K562 (cell line): Measurements from ENCODE around the gene ZNF333. TPM values are rescaled to one million over a fixed set of nuclear protein-coding genes. Genes with fewer than 3 reads are reported as not detected.

ENCODE experiments used
- ATAC-seq: fragments of 200-7000 bp; cut with Tn5 transposase; 3 replicates; pipeline ENCODE4 v1.9.1; 2020; ENCODE audit warnings: moderate library complexity
- BruUV-seq: library from RNA; stranded (reverse); fragments of 400-500 nt; replicated peaks from 2 replicates; lab custom pipeline; 2021; lab: Mats Ljungman, UMichigan
- CTCF ChIA-PET: fragments of 300-600 bp; formaldehyde crosslinking; extraction: SDS; loops from one replicate; lab custom pipeline; 2021; ENCODE audit warnings: low intra/inter-chr PET ratio; lab: Yijun Ruan, JAX
- POLR2A ChIA-PET: fragments of 300-600, 350-650 bp; sonication (Branson Sonifier 250); formaldehyde crosslinking; extraction: SDS; loops from one replicate; lab custom pipeline; 2021; ENCODE audit warnings: antibody characterized with exemption, inconsistent platforms; lab: Yijun Ruan, JAX
- DNase-seq, 4 experiments: peaks; one replicate each; pipeline versions ENCODE4 v3.0.0 to v3.0.0-alpha.2; 2011 to 2018; ENCODE audit warnings: low spot score in 3 of 4, mixed read lengths in 3 of 4; ENCODE audit errors: extremely low read depth in 1 of 4
- FAIRE-seq: peaks from 2 replicates; lab custom pipeline; 2011; peaks lifted over from hg19 to GRCh38; lab: Jason Lieb, UNC
- H2AFZ ChIP-seq: 2 replicates; pipeline ENCODE4 v1.6.0; 2011; ENCODE audit warnings: low read depth, low read length, control low read depth, inconsistent platforms
- H3K27ac ChIP-seq: fragments of 200-600 bp; 3 replicates; pipeline ENCODE4 v1.8.0; 2011; ENCODE audit warnings: low read depth, mild to moderate bottlenecking, control low read depth, inconsistent platforms, low read length, moderate library complexity, mixed read lengths; ENCODE audit errors: extremely low read depth
- H3K27me3 ChIP-seq, 2 experiments: fragments of 300-600 bp in 1 of 2; 2 replicates in 1 of 2; 3 replicates in 1 of 2; pipeline versions ENCODE4 v1.6.0 to v1.8.0; 2011; ENCODE audit warnings: inconsistent platforms in 2 of 2, low read length in 2 of 2, mild to moderate bottlenecking in 1 of 2, mixed read lengths in 1 of 2, moderate library complexity in 1 of 2; ENCODE audit not compliant: control insufficient read depth in 2 of 2, insufficient read depth in 2 of 2
- H3K36me3 ChIP-seq: fragments of 300-600 bp; 3 replicates; pipeline ENCODE4 v1.8.0; 2011; ENCODE audit warnings: mild to moderate bottlenecking, low read length, inconsistent platforms; ENCODE audit not compliant: control insufficient read depth, insufficient read depth
- H3K4me1 ChIP-seq, 2 experiments: fragments of 200-600 bp in 1 of 2; replicated peaks in 1 of 2; 2 replicates in 1 of 2; 3 replicates in 1 of 2; pipeline versions ENCODE4 v1.5.1 to v1.8.0; 2011; ENCODE audit warnings: inconsistent platforms in 2 of 2, low read length in 2 of 2, mild to moderate bottlenecking in 1 of 2, mixed read lengths in 1 of 2, moderate library complexity in 1 of 2; ENCODE audit not compliant: control insufficient read depth in 2 of 2, insufficient read depth in 2 of 2
- H3K4me2 ChIP-seq: 2 replicates; pipeline ENCODE4 v1.6.1; 2011; ENCODE audit warnings: low read length, control low read depth, inconsistent platforms, mixed read lengths; ENCODE audit not compliant: insufficient read depth
- H3K4me3 ChIP-seq: fragments of 200-600 bp; sonication (generic), shearing (Covaris generic); 2 replicates; pipeline ENCODE4 v1.5.1; 2016; ENCODE audit warnings: control low read depth, inconsistent platforms
- H3K79me2 ChIP-seq: fragments of 200-600 bp; 3 replicates; pipeline ENCODE4 v1.8.0; 2011; ENCODE audit warnings: low read length, inconsistent platforms; ENCODE audit not compliant: control insufficient read depth, insufficient read depth
- H3K9ac ChIP-seq, 2 experiments: 2 replicates each; pipeline versions ENCODE4 v1.6.0 to v1.6.1; 2011; ENCODE audit warnings: low read depth in 2 of 2, low read length in 2 of 2, control low read depth in 1 of 2, inconsistent platforms in 1 of 2, mild to moderate bottlenecking in 1 of 2, mixed read lengths in 1 of 2; ENCODE audit not compliant: insufficient read depth in 1 of 2
- H3K9me1 ChIP-seq: one replicate; pipeline ENCODE4 v1.6.0; 2011; ENCODE audit warnings: inconsistent platforms, mild to moderate bottlenecking, low read length, moderate library complexity; ENCODE audit not compliant: control insufficient read depth, insufficient read depth
- H3K9me3 ChIP-seq: replicated peaks from 2 replicates; pipeline ENCODE4 v1.5.1; 2011; ENCODE audit warnings: low read depth, low read length, inconsistent platforms; ENCODE audit not compliant: control insufficient read depth, insufficient read depth
- H4K20me1 ChIP-seq: replicated peaks from 2 replicates; pipeline ENCODE4 v1.6.1; 2011; ENCODE audit warnings: low read length, inconsistent platforms, mixed read lengths; ENCODE audit not compliant: control insufficient read depth, insufficient read depth
- CBX3 ChIP-seq, 2 experiments: IDR thresholded peaks; 1 replicate in 1 of 2; 2 replicates in 1 of 2; pipeline ENCODE4 v1.6.1; 2012; ENCODE audit warnings: inconsistent platforms in 2 of 2, low read length in 2 of 2, borderline replicate concordance in 1 of 2, control low read depth in 1 of 2
- ETS1 ChIP-seq: conservative IDR thresholded peaks from 2 replicates; pipeline ENCODE4 v1.6.1; 2011; ENCODE audit warnings: low read depth, mild to moderate bottlenecking, low read length; ENCODE audit not compliant: control insufficient read depth
- GTF2E2 ChIP-seq: fragments of 200-800 bp; sonication (Bioruptor generic); IDR thresholded peaks from 2 replicates; pipeline ENCODE4 v1.6.1; 2016; ENCODE audit warnings: missing genetic modification characterization, missing compliant biosample characterization
- MCM2 ChIP-seq: fragments of 450-650 bp; IDR thresholded peaks from 2 replicates; pipeline ENCODE4 v1.6.1; 2017; ENCODE audit warnings: low read depth, mild to moderate bottlenecking
- MECOM ChIP-seq: fragments of 250-450 bp; sonication (Bioruptor Pico); IDR thresholded peaks from 2 replicates; pipeline ENCODE4 v1.8.0; 2022; ENCODE audit warnings: inconsistent platforms
- MEF2A ChIP-seq: IDR thresholded peaks from 2 replicates; pipeline ENCODE4 v1.6.1; 2011; ENCODE audit warnings: low read depth, mild to moderate bottlenecking, low read length, moderate library complexity; ENCODE audit not compliant: control insufficient read depth
- PBX2 ChIP-seq, 2 experiments: IDR thresholded peaks in 1 of 2; conservative IDR thresholded peaks in 1 of 2; 2 replicates each; pipeline ENCODE4 v1.6.1; 2016; ENCODE audit warnings: low read depth in 2 of 2, mild to moderate bottlenecking in 1 of 2, missing compliant biosample characterization in 1 of 2, missing genetic modification characterization in 1 of 2, moderate library complexity in 1 of 2
- PRMT5 ChIP-seq: sonication (generic); formaldehyde crosslinking; IDR thresholded peaks from 2 replicates; pipeline ENCODE4 v1.5.0; 2020; ENCODE audit warnings: missing genetic modification reagents
- SRSF7 ChIP-seq: fragments of 200-400 bp; formaldehyde crosslinking; optimal IDR thresholded peaks from 2 replicates; pipeline ENCODE3; 2017; ENCODE audit warnings: mild to moderate bottlenecking, low read depth, low read length
- U2AF1 ChIP-seq: fragments of 200-400 bp; formaldehyde crosslinking; optimal IDR thresholded peaks from 2 replicates; pipeline ENCODE3; 2017; ENCODE audit warnings: mild to moderate bottlenecking, low read depth, low read length, moderate library complexity
- ZNF165 ChIP-seq: fragments of 250-450 bp; sonication (Bioruptor Pico); IDR thresholded peaks from 2 replicates; pipeline ENCODE4 v1.4.0; 2020; ENCODE audit warnings: borderline replicate concordance
- ZNF586 ChIP-seq: fragments of 450-650 bp; formaldehyde crosslinking; conservative IDR thresholded peaks from 2 replicates; pipeline ENCODE4 v1.4.0; 2020; ENCODE audit warnings: mild to moderate bottlenecking, moderate library complexity
- WGBS: fragments of 100-300 bp; shearing (Covaris generic); methylation state at CpG from one replicate; pipeline ENCODE4 v1.1.6; 2016; ENCODE audit warnings: low coverage, mixed read lengths; ENCODE audit not compliant: insufficient coverage; ENCODE audit errors: missing lambda C conversion rate; 5-methylcytosine and 5-hydroxymethylcytosine counted together
- in situ Hi-C: fragments of 300-500 bp; cut with MboI; formaldehyde crosslinking; loops from 4 replicates; pipeline ENCODE4 v1.15.0; 2018; ENCODE audit warnings: inconsistent platforms, mixed read lengths
- intact Hi-C: fragments of 100-400 bp; cut with micrococcal nuclease; formaldehyde crosslinking; loops from 2 replicates; pipeline ENCODE4 v1.14.2; 2022
- polyA plus RNA-seq, 8 experiments: library from polyadenylated mRNA; depleted of rRNA in 4 of 8; stranded (reverse) in 5 of 8; unstranded in 3 of 8; fragments of >200 nt; fragmentation: Nextera tagmentation in 2 of 8; fragmentation: Illumina TruSeq in 1 of 8; extraction: Ambion mirVana in 2 of 8; extraction: Trizol in 1 of 8; gene quantifications; 2 replicates each; pipeline versions ENCODE4 v1.2.1 to v1.2.3, GENCODE V29; 2011 to 2014; ENCODE audit warnings: inconsistent platforms in 1 of 8, missing spikeins in 1 of 8
- total RNA-seq, 7 experiments: library from RNA; depleted of rRNA in 6 of 7; stranded (reverse); fragments of >200 nt in 6 of 7; fragmentation: Illumina TruSeq in 2 of 7; extraction: Trizol in 2 of 7; gene quantifications; 2 replicates each; pipeline versions ENCODE4 v1.2.1 to v1.2.3, GENCODE V29; 2011 to 2021; ENCODE audit warnings: low replicate concordance in 1 of 7
- TF ChIP-seq, protein P1 (sequence below): sonication (generic); formaldehyde crosslinking; IDR thresholded peaks from 2 replicates; pipeline ENCODE4 v1.8.1; 2023; ENCODE audit warnings: mild to moderate bottlenecking, missing genetic modification reagents
- TF ChIP-seq, protein P2 (sequence below): fragments of 450-650 bp; IDR thresholded peaks from 2 replicates; pipeline ENCODE4 v1.6.1; 2016; ENCODE audit warnings: mild to moderate bottlenecking

Gene ZNF333
- total and polyA plus RNA-seq, 9 of the 15 experiments (the other 6 are each of a cell fraction or from before 2014, with no cell fraction given) = 2.8 to 10.3 (median 6.3) TPM

DNA sequence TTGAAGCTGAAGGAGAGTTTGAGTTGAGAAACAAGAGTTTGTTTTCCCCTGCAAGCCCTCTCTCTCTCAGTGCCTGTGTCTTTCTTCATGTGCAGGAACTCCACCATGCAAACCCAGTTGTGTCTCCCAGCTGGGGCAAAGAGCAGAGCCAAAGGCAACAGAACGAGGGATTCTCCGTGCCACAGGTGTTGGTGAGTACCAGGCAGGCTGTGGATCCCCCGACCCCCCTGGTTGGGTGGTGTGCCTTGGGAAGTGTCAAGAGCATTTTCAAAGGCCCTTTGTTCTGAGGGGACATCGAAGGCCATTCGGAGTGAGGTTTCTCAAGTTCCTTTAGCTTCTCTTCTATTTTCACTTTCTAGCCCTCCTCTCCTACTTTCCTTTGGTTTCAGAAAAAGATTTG is 5.6 kb downstream of the ZNF333 start:
- FAIRE-seq = no peak
- TF ChIP-seq GTF2E2 = no peak
- no peak for TF ChIP-seq MCM2
- TF ChIP-seq ZNF586 = no peak
- TF ChIP-seq MECOM (CRISPR knock-in tag) = no peak
- no peak for TF ChIP-seq ETS1
- no peak for TF ChIP-seq MEF2A
- TF ChIP-seq, protein P1, sequence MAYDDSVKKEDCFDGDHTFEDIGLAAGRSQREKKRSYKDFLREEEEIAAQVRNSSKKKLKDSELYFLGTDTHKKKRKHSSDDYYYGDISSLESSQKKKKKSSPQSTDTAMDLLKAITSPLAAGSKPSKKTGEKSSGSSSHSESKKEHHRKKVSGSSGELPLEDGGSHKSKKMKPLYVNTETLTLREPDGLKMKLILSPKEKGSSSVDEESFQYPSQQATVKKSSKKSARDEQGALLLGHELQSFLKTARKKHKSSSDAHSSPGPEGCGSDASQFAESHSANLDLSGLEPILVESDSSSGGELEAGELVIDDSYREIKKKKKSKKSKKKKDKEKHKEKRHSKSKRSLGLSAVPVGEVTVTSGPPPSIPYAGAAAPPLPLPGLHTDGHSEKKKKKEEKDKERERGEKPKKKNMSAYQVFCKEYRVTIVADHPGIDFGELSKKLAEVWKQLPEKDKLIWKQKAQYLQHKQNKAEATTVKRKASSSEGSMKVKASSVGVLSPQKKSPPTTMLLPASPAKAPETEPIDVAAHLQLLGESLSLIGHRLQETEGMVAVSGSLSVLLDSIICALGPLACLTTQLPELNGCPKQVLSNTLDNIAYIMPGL (CRISPR knock-in tag) = no peak
- no peak for TF ChIP-seq ZNF165 (CRISPR knock-in tag)
- TF ChIP-seq, protein P2, sequence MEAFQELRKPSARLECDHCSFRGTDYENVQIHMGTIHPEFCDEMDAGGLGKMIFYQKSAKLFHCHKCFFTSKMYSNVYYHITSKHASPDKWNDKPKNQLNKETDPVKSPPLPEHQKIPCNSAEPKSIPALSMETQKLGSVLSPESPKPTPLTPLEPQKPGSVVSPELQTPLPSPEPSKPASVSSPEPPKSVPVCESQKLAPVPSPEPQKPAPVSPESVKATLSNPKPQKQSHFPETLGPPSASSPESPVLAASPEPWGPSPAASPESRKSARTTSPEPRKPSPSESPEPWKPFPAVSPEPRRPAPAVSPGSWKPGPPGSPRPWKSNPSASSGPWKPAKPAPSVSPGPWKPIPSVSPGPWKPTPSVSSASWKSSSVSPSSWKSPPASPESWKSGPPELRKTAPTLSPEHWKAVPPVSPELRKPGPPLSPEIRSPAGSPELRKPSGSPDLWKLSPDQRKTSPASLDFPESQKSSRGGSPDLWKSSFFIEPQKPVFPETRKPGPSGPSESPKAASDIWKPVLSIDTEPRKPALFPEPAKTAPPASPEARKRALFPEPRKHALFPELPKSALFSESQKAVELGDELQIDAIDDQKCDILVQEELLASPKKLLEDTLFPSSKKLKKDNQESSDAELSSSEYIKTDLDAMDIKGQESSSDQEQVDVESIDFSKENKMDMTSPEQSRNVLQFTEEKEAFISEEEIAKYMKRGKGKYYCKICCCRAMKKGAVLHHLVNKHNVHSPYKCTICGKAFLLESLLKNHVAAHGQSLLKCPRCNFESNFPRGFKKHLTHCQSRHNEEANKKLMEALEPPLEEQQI = no peak
- no peak for TF ChIP-seq CBX3 (IDR thresholded peaks at IDR 0.05; ENCODE audit: borderline replicate concordance in 1 of 2, low read length in 2 of 2)
- no peak for TF ChIP-seq SRSF7
- no peak for TF ChIP-seq PRMT5 (CRISPR knock-in tag)
- TF ChIP-seq PBX2 (CRISPR knock-in tag; IDR thresholded peaks at IDR 0.05; ENCODE audit: low read depth) = no peak
- no peak for TF ChIP-seq PBX2 (tag; conservative IDR thresholded peaks at IDR 0.05; ENCODE audit: low read depth)
- no peak for TF ChIP-seq U2AF1

More for the DNA sequence above, 5.6 kb downstream of the ZNF333 start:
- Histone ChIP-seq H3K9ac (no peak overlapping the region), H3K9me1 (no peaks in the 10 kb centered on the region), H3K4me2 (no peak overlapping the region), H3K27me3 (no peaks in the 10 kb centered on the region), H3K27ac (no peak overlapping the region), H3K4me3 (no peak overlapping the region), H3K9me3 (no peaks in the 10 kb centered on the region), H3K4me1 (no peaks in the 10 kb centered on the region), H2AFZ (no peak overlapping the region), H3K79me2 (peaks cover 1% of the 10 kb centered on the region; the same call in 2 of the 3 replicates), H4K20me1 (no peaks in the 10 kb centered on the region), H3K36me3 (peaks cover 15% of the 10 kb centered on the region; the same call in 2 of the 3 replicates)
- intact Hi-C loops (no loop called here), in situ Hi-C loops (no loop called here)
- ATAC-seq (no peak), DNase-seq (no peak)
- CTCF ChIA-PET = no interaction called here
- no TSS peak for BruUV-seq
- POLR2A ChIA-PET = interaction anchor here (0.6 to 0.7 kb wide), 2 partner anchors 409 to 928 kb away, joined by 3 read pairs; no protein-coding TSS in a partner anchor
- 61% methylated on average over 5 of the region's 5 CpGs for WGBS
